Ishikawa (cell line): Measurements from ENCODE around the gene THSD4.

Experiments used
- CEBPB ChIP-seq: IDR thresholded peaks from 2 replicates; pipeline ENCODE4 v1.6.1; 2012
- CREB1 ChIP-seq: IDR thresholded peaks from 2 replicates; pipeline ENCODE4 v1.6.1; 2012; ENCODE audit warnings: low read depth
- EGR1 ChIP-seq: IDR thresholded peaks from 2 replicates; pipeline ENCODE4 v1.6.1; 2012
- EP300 ChIP-seq: IDR thresholded peaks from 2 replicates; pipeline ENCODE4 v1.6.1; 2012; ENCODE audit warnings: borderline replicate concordance
- FOXM1 ChIP-seq: IDR thresholded peaks from 2 replicates; pipeline ENCODE4 v1.6.1; 2012; ENCODE audit warnings: low read depth, borderline replicate concordance
- TAF1 ChIP-seq: IDR thresholded peaks from 2 replicates; pipeline ENCODE4 v1.6.1; 2012; ENCODE audit warnings: low read depth, mild to moderate bottlenecking
- TEAD4 ChIP-seq: IDR thresholded peaks from 2 replicates; pipeline ENCODE4 v1.6.1; 2012
- YY1 ChIP-seq: IDR thresholded peaks from 2 replicates; pipeline ENCODE4 v1.6.1; 2012; ENCODE audit warnings: low read depth
- ZBTB7A ChIP-seq: IDR thresholded peaks from 2 replicates; pipeline ENCODE4 v1.6.1; 2012; ENCODE audit warnings: low read depth
- TF ChIP-seq, protein P1 (sequence below): IDR thresholded peaks from 2 replicates; pipeline ENCODE4 v1.6.1; 2012; ENCODE audit warnings: low read depth, mild to moderate bottlenecking

DNA sequence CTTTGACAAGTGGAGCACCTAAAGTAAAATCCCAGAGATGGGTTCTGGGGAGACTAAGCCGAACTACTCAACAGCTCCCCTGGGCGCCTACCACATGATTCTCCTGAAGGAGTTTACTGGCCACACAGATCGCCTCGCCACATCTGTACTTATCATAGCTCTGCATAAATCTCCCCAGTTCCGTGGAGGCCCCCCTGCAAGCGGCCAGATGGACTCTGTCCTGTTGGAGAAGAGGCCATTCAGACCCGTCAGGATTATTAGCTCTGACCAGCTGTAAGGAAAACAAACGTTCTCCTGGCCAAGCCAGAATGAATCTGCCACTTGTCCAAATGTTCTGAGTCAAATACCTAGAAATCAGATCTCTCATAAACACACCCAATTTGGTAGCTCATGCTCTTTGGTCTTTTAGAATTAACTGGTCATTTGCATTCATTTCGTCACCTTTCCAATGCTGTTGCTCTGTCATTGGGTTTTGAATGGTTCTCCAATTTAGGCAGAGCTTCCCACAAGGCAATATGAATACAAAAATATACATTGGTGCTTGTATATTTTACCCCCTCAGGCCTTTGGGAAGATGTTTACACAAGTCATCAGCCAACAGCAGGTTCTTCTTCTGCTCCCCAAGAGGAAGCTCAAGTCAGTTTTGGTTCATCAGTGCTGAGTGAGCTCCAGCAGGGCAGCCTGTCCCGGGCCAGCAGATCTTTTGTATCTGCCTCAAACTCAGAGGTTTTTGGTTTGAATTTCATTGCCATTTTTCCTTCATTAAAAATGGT, 124.5 kb downstream of the THSD4 start:
- no peak for TF ChIP-seq TAF1
- TF ChIP-seq EP300: no peak
- TF ChIP-seq, protein P1, sequence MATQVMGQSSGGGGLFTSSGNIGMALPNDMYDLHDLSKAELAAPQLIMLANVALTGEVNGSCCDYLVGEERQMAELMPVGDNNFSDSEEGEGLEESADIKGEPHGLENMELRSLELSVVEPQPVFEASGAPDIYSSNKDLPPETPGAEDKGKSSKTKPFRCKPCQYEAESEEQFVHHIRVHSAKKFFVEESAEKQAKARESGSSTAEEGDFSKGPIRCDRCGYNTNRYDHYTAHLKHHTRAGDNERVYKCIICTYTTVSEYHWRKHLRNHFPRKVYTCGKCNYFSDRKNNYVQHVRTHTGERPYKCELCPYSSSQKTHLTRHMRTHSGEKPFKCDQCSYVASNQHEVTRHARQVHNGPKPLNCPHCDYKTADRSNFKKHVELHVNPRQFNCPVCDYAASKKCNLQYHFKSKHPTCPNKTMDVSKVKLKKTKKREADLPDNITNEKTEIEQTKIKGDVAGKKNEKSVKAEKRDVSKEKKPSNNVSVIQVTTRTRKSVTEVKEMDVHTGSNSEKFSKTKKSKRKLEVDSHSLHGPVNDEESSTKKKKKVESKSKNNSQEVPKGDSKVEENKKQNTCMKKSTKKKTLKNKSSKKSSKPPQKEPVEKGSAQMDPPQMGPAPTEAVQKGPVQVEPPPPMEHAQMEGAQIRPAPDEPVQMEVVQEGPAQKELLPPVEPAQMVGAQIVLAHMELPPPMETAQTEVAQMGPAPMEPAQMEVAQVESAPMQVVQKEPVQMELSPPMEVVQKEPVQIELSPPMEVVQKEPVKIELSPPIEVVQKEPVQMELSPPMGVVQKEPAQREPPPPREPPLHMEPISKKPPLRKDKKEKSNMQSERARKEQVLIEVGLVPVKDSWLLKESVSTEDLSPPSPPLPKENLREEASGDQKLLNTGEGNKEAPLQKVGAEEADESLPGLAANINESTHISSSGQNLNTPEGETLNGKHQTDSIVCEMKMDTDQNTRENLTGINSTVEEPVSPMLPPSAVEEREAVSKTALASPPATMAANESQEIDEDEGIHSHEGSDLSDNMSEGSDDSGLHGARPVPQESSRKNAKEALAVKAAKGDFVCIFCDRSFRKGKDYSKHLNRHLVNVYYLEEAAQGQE: no peak
- TF ChIP-seq ZBTB7A: no peak
- no peak for TF ChIP-seq YY1
- TF ChIP-seq FOXM1: no peak
- no peak for TF ChIP-seq EGR1
- no peak for TF ChIP-seq CEBPB
- no peak for TF ChIP-seq CREB1
- no peak for TF ChIP-seq TEAD4
